Spleen (tissue), 7 donors: Measurements from ENCODE around the gene WDFY4.

Experiments used
- CTCF ChIP-seq, 11 experiments: fragments of 200-600 bp in 7 of 11; fragments of 450-650 bp in 4 of 11; sonication (generic) in 4 of 11; IDR thresholded peaks in 8 of 11; conservative IDR thresholded peaks in 3 of 11; 1 replicate in 7 of 11; 2 replicates in 4 of 11; pipeline versions ENCODE4 v1.4.0 to v1.8.0; 2016 to 2021; ENCODE audit warnings: antibody characterized with exemption in 11 of 11, inconsistent platforms in 4 of 11, mild to moderate bottlenecking in 1 of 11
- POLR2A ChIP-seq, 3 donors: fragments of 450-650 bp; IDR thresholded peaks; one replicate each; pipeline ENCODE4 v1.5.1; 2017; ENCODE audit warnings: antibody characterized with exemption in 3 of 3, mild to moderate bottlenecking in 1 of 3
- POLR2AphosphoS5 ChIP-seq, 3 donors: sonication (generic); formaldehyde crosslinking; IDR thresholded peaks; one replicate each; pipeline ENCODE4 v1.5.1; 2017; ENCODE audit warnings: antibody characterized with exemption in 3 of 3
- donor health status: DM: no; HTN: no; CAD: no; lungs with moderate emphysema.
- donor health status: DM: no; HTN: no; CAD: no.
- donor health status: DM: no; HTN: no; CAD: no.

- TF ChIP-seq POLR2A (IDR thresholded peaks at IDR 0.05) = no peak
- no peak for TF ChIP-seq CTCF (IDR thresholded peaks at IDR 0.05 in 8 of 11, conservative IDR thresholded peaks at IDR 0.05 in 3 of 11)
- TF ChIP-seq POLR2AphosphoS5 (IDR thresholded peaks at IDR 0.05) = no peak
Observed at GRCh38 chr10:48711830-48712229, 27.2 kb downstream of the WDFY4 start.
